Gastroesophageal sphincter (tissue), 3 donors: ENCODE results near the gene CRYAA.
"Not testable (repeated sequence)": the region's sequence is repeated elsewhere in the genome, so short reads cannot be mapped to it uniquely, and the experiment has no call there.

Experiments used
- EP300 ChIP-seq: sonication (generic); formaldehyde crosslinking; IDR thresholded peaks from one replicate; pipeline ENCODE4 v1.6.1; 2017; ENCODE audit warnings: antibody characterized with exemption, mild to moderate bottlenecking
- POLR2A ChIP-seq, 2 donors: fragments of 450-650 bp; IDR thresholded peaks; one replicate each; pipeline ENCODE4 v1.6.1; 2017; ENCODE audit warnings: antibody characterized with exemption in 2 of 2, mild to moderate bottlenecking in 2 of 2, moderate library complexity in 1 of 2
- POLR2AphosphoS5 ChIP-seq: sonication (generic); formaldehyde crosslinking; IDR thresholded peaks from one replicate; pipeline ENCODE4 v1.6.1; 2017; ENCODE audit warnings: antibody characterized with exemption
- TF ChIP-seq, protein P1 (sequence below), 4 experiments: fragments of 200-600 bp in 2 of 4; fragments of 450-650 bp in 2 of 4; sonication (generic) in 1 of 4; IDR thresholded peaks; one replicate each; pipeline ENCODE4 v1.5.1; 2017 to 2019; ENCODE audit warnings: antibody characterized with exemption in 4 of 4, mild to moderate bottlenecking in 2 of 4, moderate library complexity in 2 of 4

DNA sequence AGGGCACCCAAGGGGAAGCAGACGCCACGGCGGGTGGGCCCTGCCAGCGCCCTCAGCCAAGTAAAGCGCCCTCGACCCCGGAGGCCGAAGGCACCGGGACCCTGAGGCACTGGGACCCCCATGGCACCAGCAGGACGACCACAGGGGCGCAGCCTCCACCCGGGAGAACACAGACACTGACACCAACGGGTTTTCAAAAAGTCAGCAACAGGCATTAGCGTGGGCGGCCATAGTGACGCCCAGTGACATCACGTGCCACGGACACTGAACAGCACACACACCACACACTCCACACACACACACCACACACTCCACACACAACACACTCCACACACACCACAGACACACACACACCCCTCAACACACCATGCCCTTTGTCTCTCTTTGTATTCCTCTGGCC lies 4.6 kb downstream of the CRYAA start:
- TF ChIP-seq, protein P1, sequence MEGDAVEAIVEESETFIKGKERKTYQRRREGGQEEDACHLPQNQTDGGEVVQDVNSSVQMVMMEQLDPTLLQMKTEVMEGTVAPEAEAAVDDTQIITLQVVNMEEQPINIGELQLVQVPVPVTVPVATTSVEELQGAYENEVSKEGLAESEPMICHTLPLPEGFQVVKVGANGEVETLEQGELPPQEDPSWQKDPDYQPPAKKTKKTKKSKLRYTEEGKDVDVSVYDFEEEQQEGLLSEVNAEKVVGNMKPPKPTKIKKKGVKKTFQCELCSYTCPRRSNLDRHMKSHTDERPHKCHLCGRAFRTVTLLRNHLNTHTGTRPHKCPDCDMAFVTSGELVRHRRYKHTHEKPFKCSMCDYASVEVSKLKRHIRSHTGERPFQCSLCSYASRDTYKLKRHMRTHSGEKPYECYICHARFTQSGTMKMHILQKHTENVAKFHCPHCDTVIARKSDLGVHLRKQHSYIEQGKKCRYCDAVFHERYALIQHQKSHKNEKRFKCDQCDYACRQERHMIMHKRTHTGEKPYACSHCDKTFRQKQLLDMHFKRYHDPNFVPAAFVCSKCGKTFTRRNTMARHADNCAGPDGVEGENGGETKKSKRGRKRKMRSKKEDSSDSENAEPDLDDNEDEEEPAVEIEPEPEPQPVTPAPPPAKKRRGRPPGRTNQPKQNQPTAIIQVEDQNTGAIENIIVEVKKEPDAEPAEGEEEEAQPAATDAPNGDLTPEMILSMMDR (IDR thresholded peaks at IDR 0.05), result not testable (repeated sequence)
- not testable (repeated sequence) for TF ChIP-seq EP300; POLR2A (IDR thresholded peaks at IDR 0.05); POLR2AphosphoS5
